ENCODE results near the gene MROH7. TPM values are rescaled to one million over a fixed set of nuclear protein-coding genes. Genes with fewer than 3 reads are reported as not detected.
A peak's percentile ranks its signal among the peaks of the same experiment; 100 is the strongest.

Gene MROH7
- total RNA-seq, 4 donors from 2014 or later = 22.3 to 64.2 (median 35.5) TPM

GRCh38 chr1:54611621-54612020 is 30.0 kb upstream of the MROH7 start:
- H3K36me3 ChIP-seq = peaks cover 0 to 41% (median 0%) of the 10 kb centered on the region in 3 donors
- H3K27me3 ChIP-seq = no peaks in the 10 kb centered on the region
- no peak overlapping the region for H3K27ac ChIP-seq
- H3K4me1 ChIP-seq = peaks cover 0 to 10% (median 0%) of the 10 kb centered on the region in 4 donors
- no peaks in the 10 kb centered on the region for H3K9me3 ChIP-seq
- H3K4me3 ChIP-seq = no peak overlapping the region
- TF ChIP-seq POLR2A (IDR thresholded peaks at IDR 0.05) (no peak), CTCF (IDR thresholded peaks at IDR 0.05) (no peak)
- peak in 1 of 3 donors; percentile 30 for DNase-seq

- no peaks in the 10 kb centered on the region for H3K9me3 ChIP-seq
- peak in 1 of 3 donors; percentile 28 for DNase-seq
These were observed 27.6 kb upstream of the MROH7 start for GRCh38 chr1:54614024-54614423.

GRCh38 chr1:54614563-54614962 is 27.0 kb upstream of the MROH7 start:
- Histone ChIP-seq H3K4me1 (peaks cover 0 to 10% (median 0%) of the 10 kb centered on the region in 4 donors), H3K27me3 (no peaks in the 10 kb centered on the region), H3K9me3 (no peaks in the 10 kb centered on the region), H3K4me3 (no peak overlapping the region), H3K36me3 (peaks cover 0 to 22% (median 0%) of the 10 kb centered on the region in 3 donors), H3K27ac (no peak overlapping the region)
- peak in 2 of 3 donors; percentile 57 to 69 for DNase-seq
- no peak for TF ChIP-seq POLR2A (IDR thresholded peaks at IDR 0.05)
- TF ChIP-seq CTCF (IDR thresholded peaks at IDR 0.05) = no peak

More at GRCh38 chr1:54614024-54614423, 27.6 kb upstream of the MROH7 start:
- Histone ChIP-seq H3K27ac (no peak overlapping the region), H3K4me3 (no peak overlapping the region), H3K27me3 (no peaks in the 10 kb centered on the region), H3K4me1 (peaks cover 0 to 10% (median 0%) of the 10 kb centered on the region in 4 donors), H3K36me3 (peaks cover 0 to 27% (median 0%) of the 10 kb centered on the region in 3 donors)
- TF ChIP-seq POLR2A (IDR thresholded peaks at IDR 0.05) (no peak), CTCF (IDR thresholded peaks at IDR 0.05) (no peak)

GRCh38 chr1:54615531-54616279 is 25.9 kb upstream of the MROH7 start:
- DNase-seq = peak in 2 of 3 donors; percentile 23 to 46
- Histone ChIP-seq H3K27ac (no peak overlapping the region), H3K27me3 (no peaks in the 10 kb centered on the region), H3K4me1 (peaks cover 0 to 10% (median 0%) of the 10 kb centered on the region in 4 donors), H3K4me3 (peak overlapping the region in 1 of 4 donors; percentile 19), H3K36me3 (peaks cover 0 to 12% (median 0%) of the 10 kb centered on the region in 3 donors), H3K9me3 (no peaks in the 10 kb centered on the region)
- no peak for TF ChIP-seq CTCF (IDR thresholded peaks at IDR 0.05)
- no peak for TF ChIP-seq POLR2A (IDR thresholded peaks at IDR 0.05)

- Histone ChIP-seq H3K4me3 (no peak overlapping the region), H3K4me1 (peaks cover 0 to 15% (median 0%) of the 10 kb centered on the region in 4 donors), H3K27ac (no peak overlapping the region), H3K27me3 (no peaks in the 10 kb centered on the region), H3K9me3 (no peaks in the 10 kb centered on the region), H3K36me3 (peaks cover 0 to 12% (median 0%) of the 10 kb centered on the region in 3 donors)
- TF ChIP-seq POLR2A (IDR thresholded peaks at IDR 0.05) = no peak
- no peak for TF ChIP-seq CTCF (IDR thresholded peaks at IDR 0.05)
- peak in 1 of 3 donors; percentile 29 for DNase-seq
These were observed 21.8 kb upstream of the MROH7 start for GRCh38 chr1:54619749-54620148.
